GM18517 (cell line): ENCODE data around the gene GAGE12G.
"Not testable (repeated sequence)": the region's sequence is repeated elsewhere in the genome, so short reads cannot be mapped to it uniquely, and the experiment has no call there.

ENCODE experiments used
- ATAC-seq: cut with Tn5 transposase; IDR thresholded peaks from one replicate; pipeline ENCODE4 v1.9.1; 2021; ENCODE audit warnings: mild to moderate bottlenecking, moderate library complexity; ENCODE audit not compliant: unreplicated experiment

GAGE12G gene

GRCh38 chrX:49570100-49570499 lies at the start of gene GAGE12G:
TSS of gene GAGE12G (plus strand) at chrX:49570400. CDS start at chrX:49571555, 1,155 bp downstream.
- not testable (repeated sequence) for ATAC-seq

GRCh38 chrX:49531877-49532276 lies 38.3 kb upstream of the GAGE12G start, which contains the start of gene GAGE12C:
TSS of gene GAGE12C (plus strand) at chrX:49532177. CDS start at chrX:49533332, 1,155 bp downstream.
- ATAC-seq: not testable (repeated sequence)

DNA sequence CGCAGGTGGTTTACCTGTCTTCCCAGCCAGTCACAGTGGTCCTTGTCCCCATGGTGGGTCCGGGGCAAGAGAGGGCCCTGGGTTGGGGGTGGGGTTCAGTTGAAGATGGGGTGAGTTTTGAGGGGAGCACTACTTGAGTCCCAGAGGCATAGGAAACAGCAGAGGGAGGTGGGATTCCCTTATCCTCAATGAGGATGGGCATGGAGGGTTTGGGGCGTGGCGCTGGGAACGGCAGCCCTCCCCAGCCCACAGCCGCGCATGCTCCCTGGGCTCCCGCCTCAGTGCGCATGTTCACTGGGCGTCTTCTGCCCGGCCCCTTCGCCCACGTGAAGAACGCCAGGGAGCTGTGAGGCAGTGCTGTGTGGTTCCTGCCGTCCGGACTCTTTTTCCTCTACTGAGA lies 28.8 kb upstream of the GAGE12G start, which contains the start of gene GAGE12D:
GAGE12D (plus strand) TSS at position 301 of the 400 bp plus-strand sequence. CDS start 1,155 bp downstream, outside the sequence.
- not testable (repeated sequence) for ATAC-seq

DNA sequence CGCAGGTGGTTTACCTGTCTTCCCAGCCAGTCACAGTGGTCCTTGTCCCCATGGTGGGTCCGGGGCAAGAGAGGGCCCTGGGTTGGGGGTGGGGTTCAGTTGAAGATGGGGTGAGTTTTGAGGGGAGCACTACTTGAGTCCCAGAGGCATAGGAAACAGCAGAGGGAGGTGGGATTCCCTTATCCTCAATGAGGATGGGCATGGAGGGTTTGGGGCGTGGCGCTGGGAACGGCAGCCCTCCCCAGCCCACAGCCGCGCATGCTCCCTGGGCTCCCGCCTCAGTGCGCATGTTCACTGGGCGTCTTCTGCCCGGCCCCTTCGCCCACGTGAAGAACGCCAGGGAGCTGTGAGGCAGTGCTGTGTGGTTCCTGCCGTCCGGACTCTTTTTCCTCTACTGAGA lies 19.2 kb upstream of the GAGE12G start, which contains the start of gene GAGE12E:
GAGE12E (plus strand) TSS at position 301 of the 400 bp plus-strand sequence. CDS start 1,155 bp downstream, outside the sequence.
- not testable (repeated sequence) for ATAC-seq

DNA sequence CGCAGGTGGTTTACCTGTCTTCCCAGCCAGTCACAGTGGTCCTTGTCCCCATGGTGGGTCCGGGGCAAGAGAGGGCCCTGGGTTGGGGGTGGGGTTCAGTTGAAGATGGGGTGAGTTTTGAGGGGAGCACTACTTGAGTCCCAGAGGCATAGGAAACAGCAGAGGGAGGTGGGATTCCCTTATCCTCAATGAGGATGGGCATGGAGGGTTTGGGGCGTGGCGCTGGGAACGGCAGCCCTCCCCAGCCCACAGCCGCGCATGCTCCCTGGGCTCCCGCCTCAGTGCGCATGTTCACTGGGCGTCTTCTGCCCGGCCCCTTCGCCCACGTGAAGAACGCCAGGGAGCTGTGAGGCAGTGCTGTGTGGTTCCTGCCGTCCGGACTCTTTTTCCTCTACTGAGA lies 9.7 kb upstream of the GAGE12G start, which contains the start of gene GAGE12F:
GAGE12F (plus strand) TSS at position 301 of the 400 bp plus-strand sequence. CDS start 1,155 bp downstream, outside the sequence.
- not testable (repeated sequence) for ATAC-seq

DNA sequence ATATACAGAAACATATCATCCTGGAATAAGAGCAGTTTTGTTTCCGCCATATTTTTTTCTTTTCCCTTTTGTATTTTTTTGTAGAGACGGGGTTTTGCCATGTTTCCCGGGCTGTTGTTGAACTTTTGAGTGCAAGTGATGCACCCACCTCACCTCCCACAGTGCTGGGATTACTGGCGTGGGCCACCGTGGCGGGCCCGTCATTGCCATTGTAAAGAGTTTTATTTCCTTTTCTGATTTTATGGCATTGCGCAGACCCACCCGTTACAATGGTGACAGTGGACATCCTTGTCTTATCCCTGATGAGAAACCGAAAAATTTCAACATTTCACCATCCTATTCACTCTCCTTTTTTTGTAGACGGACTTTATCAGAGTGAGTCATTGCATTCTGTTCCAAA lies 1.5 kb upstream of the GAGE12G start:
- ATAC-seq: not testable (repeated sequence)

DNA sequence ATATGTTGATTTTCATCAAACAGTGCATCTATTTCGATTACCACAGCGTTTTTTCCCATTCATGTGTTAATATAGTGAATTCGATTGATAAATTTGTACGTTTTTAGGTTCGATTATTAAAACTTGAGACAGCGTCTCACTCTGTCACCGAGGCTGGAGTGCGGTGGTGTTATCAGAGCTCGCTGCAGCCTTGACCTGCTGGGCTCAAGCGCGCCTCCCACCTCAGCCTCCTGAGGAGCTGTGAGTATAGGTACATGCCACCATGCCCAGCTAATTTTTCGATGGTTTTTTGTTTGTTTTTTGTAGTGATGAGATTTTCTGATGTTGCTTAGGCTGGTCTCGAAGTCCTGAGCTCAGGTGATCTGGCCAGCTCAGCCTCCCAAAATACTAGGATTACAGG lies 1.0 kb upstream of the GAGE12G start:
- not testable (repeated sequence) for ATAC-seq

DNA sequence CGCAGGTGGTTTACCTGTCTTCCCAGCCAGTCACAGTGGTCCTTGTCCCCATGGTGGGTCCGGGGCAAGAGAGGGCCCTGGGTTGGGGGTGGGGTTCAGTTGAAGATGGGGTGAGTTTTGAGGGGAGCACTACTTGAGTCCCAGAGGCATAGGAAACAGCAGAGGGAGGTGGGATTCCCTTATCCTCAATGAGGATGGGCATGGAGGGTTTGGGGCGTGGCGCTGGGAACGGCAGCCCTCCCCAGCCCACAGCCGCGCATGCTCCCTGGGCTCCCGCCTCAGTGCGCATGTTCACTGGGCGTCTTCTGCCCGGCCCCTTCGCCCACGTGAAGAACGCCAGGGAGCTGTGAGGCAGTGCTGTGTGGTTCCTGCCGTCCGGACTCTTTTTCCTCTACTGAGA lies 9.4 kb downstream of the GAGE12G start, which contains the start of gene GAGE12H:
GAGE12H (plus strand) TSS at position 301 of the 400 bp plus-strand sequence. CDS start 1,155 bp downstream, outside the sequence.
- ATAC-seq: not testable (repeated sequence)

- ATAC-seq: not testable (repeated sequence)
These were observed 19.0 kb downstream of the GAGE12G start, which contains the start of gene GAGE2A for GRCh38 chrX:49589196-49589595. TSS of gene GAGE2A (plus strand) at chrX:49589496. CDS start at chrX:49590651, 1,155 bp downstream.

DNA sequence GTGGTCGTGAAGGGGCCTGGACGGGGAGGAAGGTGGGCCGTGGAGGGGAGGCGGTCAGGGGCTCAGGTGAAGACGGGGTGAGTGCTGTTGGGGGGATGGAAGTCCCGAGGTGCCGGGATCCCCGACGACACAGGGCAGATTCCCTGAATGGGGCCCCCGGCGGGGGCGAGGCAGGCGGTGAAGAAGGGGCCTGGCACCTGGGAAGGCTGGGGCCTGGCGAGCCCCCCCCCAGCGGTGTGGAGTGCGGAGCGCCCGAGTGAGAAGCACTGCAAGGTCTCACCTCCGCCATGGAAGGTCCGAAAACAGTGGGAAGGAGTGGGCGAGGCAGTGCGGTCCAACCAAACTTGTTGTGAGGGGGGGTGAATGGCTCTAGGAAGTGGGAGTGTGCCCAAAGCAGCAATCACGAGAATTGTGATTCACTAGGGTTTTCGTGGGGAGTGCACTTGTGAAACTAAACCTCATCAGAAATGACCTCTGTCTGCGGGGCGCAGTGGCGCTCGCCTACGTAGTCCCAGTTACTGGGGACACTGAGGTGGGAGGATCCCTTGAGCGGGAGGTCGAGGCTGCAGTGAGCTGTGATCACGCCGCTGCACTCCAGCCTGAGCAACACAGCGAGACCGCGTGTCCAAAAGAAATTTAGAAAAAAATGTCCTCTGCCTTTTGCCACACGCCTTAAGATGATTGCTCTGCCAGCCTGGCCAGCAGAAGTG lies 19.7 kb downstream of the GAGE12G start:
- not testable (repeated sequence) for ATAC-seq

- ATAC-seq: not testable (repeated sequence)
These were observed 20.3 kb downstream of the GAGE12G start for GRCh38 chrX:49590488-49590887.

- ATAC-seq: not testable (repeated sequence)
These were observed 28.5 kb downstream of the GAGE12G start, which contains the start of gene GAGE1 for GRCh38 chrX:49598720-49599119. TSS of gene GAGE1 (plus strand) at chrX:49599020. CDS start at chrX:49600175, 1,155 bp downstream.

GRCh38 chrX:49610718-49611310 lies 40.6 kb downstream of the GAGE12G start:
- no peak for ATAC-seq

GRCh38 chrX:49618574-49618973 lies 48.4 kb downstream of the GAGE12G start:
- ATAC-seq: no peak
